ENCODE data around the gene PLEKHB2.
"Not testable (repeated sequence)": the region's sequence is repeated elsewhere in the genome, so short reads cannot be mapped to it uniquely, and the experiment has no call there.

Gene PLEKHB2

GRCh38 chr2:131156452-131157149, 51.5 kb downstream of the PLEKHB2 start:
- DNase-seq, result no peak
- Histone ChIP-seq H3K36me3 (replicated peaks; ENCODE audit: insufficient read depth, low read length) (no peaks in the 10 kb centered on the region), H3K79me2 (ENCODE audit: low read length) (no peaks in the 10 kb centered on the region), H3F3A (ENCODE audit: insufficient read depth, low read length) (no peaks in the 10 kb centered on the region), H3K9ac (ENCODE audit: low read length) (no peak overlapping the region), H4K20me1 (ENCODE audit: insufficient read depth, low read length) (no peaks in the 10 kb centered on the region), H3K27me3 (replicated peaks; ENCODE audit: insufficient read depth, low read length) (no peaks in the 10 kb centered on the region), H3K4me2 (ENCODE audit: low read depth, low read length) (peak overlapping the region; percentile 37), H3K9me3 (replicated peaks; ENCODE audit: insufficient read depth, low read length) (no peaks in the 10 kb centered on the region), H3K9me2 (replicated peaks; ENCODE audit: insufficient read depth, low read length) (no peaks in the 10 kb centered on the region), H3K4me1 (ENCODE audit: low read length) (no peaks in the 10 kb centered on the region), H3K4me3 (ENCODE audit: low read length) (no peak overlapping the region), H3K27ac (ENCODE audit: low read length) (no peak overlapping the region), H2AFZ (ENCODE audit: low read length) (peak overlapping the region; percentile 68)
- no peak for TF ChIP-seq EZH2 (optimal IDR thresholded peaks at IDR 0.05; ENCODE audit: low read depth, low read length)
- peak; percentile 8; the same call in 1 of the 2 replicates for TF ChIP-seq CTCF (IDR thresholded peaks at IDR 0.05; ENCODE audit: low read length)

GRCh38 chr2:131165562-131165961, 60.4 kb downstream of the PLEKHB2 start:
- not testable (repeated sequence) for H3K79me2 ChIP-seq (ENCODE audit: low read length); H3K9me3 ChIP-seq (replicated peaks; ENCODE audit: insufficient read depth, low read length); H4K20me1 ChIP-seq (ENCODE audit: insufficient read depth, low read length); H3K9me2 ChIP-seq (replicated peaks; ENCODE audit: insufficient read depth, low read length); H3K4me1 ChIP-seq (ENCODE audit: low read length); H3F3A ChIP-seq (ENCODE audit: insufficient read depth, low read length); H3K4me3 ChIP-seq (ENCODE audit: low read length); H2AFZ ChIP-seq (ENCODE audit: low read length); H3K9ac ChIP-seq (ENCODE audit: low read length); H3K27ac ChIP-seq (ENCODE audit: low read length); H3K27me3 ChIP-seq (replicated peaks; ENCODE audit: insufficient read depth, low read length); H3K4me2 ChIP-seq (ENCODE audit: low read depth, low read length); DNase-seq; H3K36me3 ChIP-seq (replicated peaks; ENCODE audit: insufficient read depth, low read length)

- DNase-seq, result no peak
- TF ChIP-seq EZH2phosphoT487 (IDR thresholded peaks at IDR 0.05; ENCODE audit: low read length) (no peak), EZH2 (optimal IDR thresholded peaks at IDR 0.05; ENCODE audit: low read depth, low read length) (no peak), CTCF (IDR thresholded peaks at IDR 0.05; ENCODE audit: low read length) (no peak)
- no peak overlapping the region for H3K4me3 ChIP-seq (ENCODE audit: low read length)
- no peaks in the 10 kb centered on the region for H3K27me3 ChIP-seq (replicated peaks; ENCODE audit: insufficient read depth, low read length)
- no peak overlapping the region for H3K9ac ChIP-seq (ENCODE audit: low read length)
- H3K9me2 ChIP-seq (replicated peaks; ENCODE audit: insufficient read depth, low read length), result no peaks in the 10 kb centered on the region
- H3K27ac ChIP-seq (ENCODE audit: low read length), result no peak overlapping the region
- H3K36me3 ChIP-seq (replicated peaks; ENCODE audit: insufficient read depth, low read length), result no peaks in the 10 kb centered on the region
- H3K4me1 ChIP-seq (ENCODE audit: low read length), result no peaks in the 10 kb centered on the region
- no peak overlapping the region for H3K4me2 ChIP-seq (ENCODE audit: low read depth, low read length)
- H4K20me1 ChIP-seq (ENCODE audit: insufficient read depth, low read length), result no peaks in the 10 kb centered on the region
- H2AFZ ChIP-seq (ENCODE audit: low read length), result no peak overlapping the region
- H3K9me3 ChIP-seq (replicated peaks; ENCODE audit: insufficient read depth, low read length), result no peaks in the 10 kb centered on the region
- H3F3A ChIP-seq (ENCODE audit: insufficient read depth, low read length), result no peaks in the 10 kb centered on the region
- H3K79me2 ChIP-seq (ENCODE audit: low read length), result no peaks in the 10 kb centered on the region
Measured at GRCh38 chr2:131168538-131168937, 63.4 kb downstream of the PLEKHB2 start.

- H3K79me2 ChIP-seq (ENCODE audit: low read length); H3K36me3 ChIP-seq (replicated peaks; ENCODE audit: insufficient read depth, low read length); DNase-seq; H3F3A ChIP-seq (ENCODE audit: insufficient read depth, low read length); H3K4me2 ChIP-seq (ENCODE audit: low read depth, low read length); H3K27me3 ChIP-seq (replicated peaks; ENCODE audit: insufficient read depth, low read length); H2AFZ ChIP-seq (ENCODE audit: low read length); H3K27ac ChIP-seq (ENCODE audit: low read length); H4K20me1 ChIP-seq (ENCODE audit: insufficient read depth, low read length); H3K9ac ChIP-seq (ENCODE audit: low read length); H3K9me3 ChIP-seq (replicated peaks; ENCODE audit: insufficient read depth, low read length); H3K4me1 ChIP-seq (ENCODE audit: low read length); H3K9me2 ChIP-seq (replicated peaks; ENCODE audit: insufficient read depth, low read length); H3K4me3 ChIP-seq (ENCODE audit: low read length): not testable (repeated sequence)
Measured at GRCh38 chr2:131178050-131178449, 72.9 kb downstream of the PLEKHB2 start.

- H3K4me2 ChIP-seq (ENCODE audit: low read depth, low read length); H3K27ac ChIP-seq (ENCODE audit: low read length); H3K9ac ChIP-seq (ENCODE audit: low read length); H3F3A ChIP-seq (ENCODE audit: insufficient read depth, low read length); H3K9me3 ChIP-seq (replicated peaks; ENCODE audit: insufficient read depth, low read length); H3K79me2 ChIP-seq (ENCODE audit: low read length); H3K4me1 ChIP-seq (ENCODE audit: low read length); H3K27me3 ChIP-seq (replicated peaks; ENCODE audit: insufficient read depth, low read length); H3K9me2 ChIP-seq (replicated peaks; ENCODE audit: insufficient read depth, low read length); H2AFZ ChIP-seq (ENCODE audit: low read length); H3K4me3 ChIP-seq (ENCODE audit: low read length); H4K20me1 ChIP-seq (ENCODE audit: insufficient read depth, low read length); DNase-seq; H3K36me3 ChIP-seq (replicated peaks; ENCODE audit: insufficient read depth, low read length): not testable (repeated sequence)
Measured at GRCh38 chr2:131178721-131179418, 73.7 kb downstream of the PLEKHB2 start.

GRCh38 chr2:131181451-131181850, 76.3 kb downstream of the PLEKHB2 start:
- H3K27ac ChIP-seq (ENCODE audit: low read length); H3K27me3 ChIP-seq (replicated peaks; ENCODE audit: insufficient read depth, low read length); H2AFZ ChIP-seq (ENCODE audit: low read length); H3F3A ChIP-seq (ENCODE audit: insufficient read depth, low read length); H3K4me3 ChIP-seq (ENCODE audit: low read length); DNase-seq; H3K9me2 ChIP-seq (replicated peaks; ENCODE audit: insufficient read depth, low read length); H3K9me3 ChIP-seq (replicated peaks; ENCODE audit: insufficient read depth, low read length); H3K4me1 ChIP-seq (ENCODE audit: low read length); H4K20me1 ChIP-seq (ENCODE audit: insufficient read depth, low read length); H3K36me3 ChIP-seq (replicated peaks; ENCODE audit: insufficient read depth, low read length); H3K9ac ChIP-seq (ENCODE audit: low read length); H3K4me2 ChIP-seq (ENCODE audit: low read depth, low read length); H3K79me2 ChIP-seq (ENCODE audit: low read length): not testable (repeated sequence)

Data from MM.1S (cell line).